ENCODE measurements around the gene FBP1. TPM values are rescaled to one million over a fixed set of nuclear protein-coding genes. Genes with fewer than 3 reads are reported as not detected.

The FBP1 gene
- total RNA-seq, 1 experiment from 2014 or later = 2.3 TPM

DNA sequence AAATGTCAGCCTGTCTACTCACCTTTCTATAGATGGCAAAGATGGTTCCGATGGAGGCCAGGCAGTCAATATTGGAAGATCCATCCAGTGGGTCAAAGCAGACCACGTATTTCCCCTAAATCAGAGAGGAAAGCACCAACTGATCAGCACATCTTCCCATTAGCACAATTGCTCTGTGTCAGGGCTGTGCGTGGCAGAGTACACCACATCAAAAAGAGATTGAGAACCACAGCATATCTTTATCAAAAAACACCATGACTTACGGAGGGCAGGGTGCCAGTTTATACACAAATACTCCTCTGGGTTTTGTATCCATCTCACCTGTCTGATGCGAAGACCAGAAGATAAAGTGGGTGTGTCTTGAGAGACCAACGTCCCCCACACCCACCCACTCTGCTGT, 54.8 kb downstream of the FBP1 start:
- Mint-ChIP-seq H3K27me3 (ENCODE audit: insufficient read depth, unreplicated experiment) (no peaks in the 10 kb centered on the region), H3K4me1 (ENCODE audit: low read depth, unreplicated experiment) (peaks cover 6% of the 10 kb centered on the region), H3K27ac (ENCODE audit: unreplicated experiment) (no peak overlapping the region), H3K9me3 (ENCODE audit: unreplicated experiment) (no peaks in the 10 kb centered on the region), H3K36me3 (ENCODE audit: insufficient read depth, unreplicated experiment) (no peaks in the 10 kb centered on the region), H3K4me3 (ENCODE audit: unreplicated experiment) (no peak overlapping the region)
- POLR2A ChIA-PET = no interaction called here
- BruUV-seq (replicated peaks) = no TSS peak
- no peaks in the 10 kb centered on the region for H3K27me3 ChIP-seq (replicated peaks; ENCODE audit: control insufficient read depth, insufficient read depth, low read length)
- no peaks in the 10 kb centered on the region for H3K36me3 ChIP-seq (ENCODE audit: control insufficient read depth, insufficient read depth, low read length)
- CTCF ChIA-PET = no interaction called here
- TF ChIP-seq, protein P1, sequence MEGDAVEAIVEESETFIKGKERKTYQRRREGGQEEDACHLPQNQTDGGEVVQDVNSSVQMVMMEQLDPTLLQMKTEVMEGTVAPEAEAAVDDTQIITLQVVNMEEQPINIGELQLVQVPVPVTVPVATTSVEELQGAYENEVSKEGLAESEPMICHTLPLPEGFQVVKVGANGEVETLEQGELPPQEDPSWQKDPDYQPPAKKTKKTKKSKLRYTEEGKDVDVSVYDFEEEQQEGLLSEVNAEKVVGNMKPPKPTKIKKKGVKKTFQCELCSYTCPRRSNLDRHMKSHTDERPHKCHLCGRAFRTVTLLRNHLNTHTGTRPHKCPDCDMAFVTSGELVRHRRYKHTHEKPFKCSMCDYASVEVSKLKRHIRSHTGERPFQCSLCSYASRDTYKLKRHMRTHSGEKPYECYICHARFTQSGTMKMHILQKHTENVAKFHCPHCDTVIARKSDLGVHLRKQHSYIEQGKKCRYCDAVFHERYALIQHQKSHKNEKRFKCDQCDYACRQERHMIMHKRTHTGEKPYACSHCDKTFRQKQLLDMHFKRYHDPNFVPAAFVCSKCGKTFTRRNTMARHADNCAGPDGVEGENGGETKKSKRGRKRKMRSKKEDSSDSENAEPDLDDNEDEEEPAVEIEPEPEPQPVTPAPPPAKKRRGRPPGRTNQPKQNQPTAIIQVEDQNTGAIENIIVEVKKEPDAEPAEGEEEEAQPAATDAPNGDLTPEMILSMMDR (IDR thresholded peaks at IDR 0.05; ENCODE audit: insufficient read depth in 1 of 2, low read depth in 1 of 2, low read length in 1 of 2, severe bottlenecking in 1 of 2, unreplicated experiment in 1 of 2) = no peak
- intact Hi-C loops (cut with micrococcal nuclease; ENCODE audit: unreplicated experiment) = no loop called here
- no peaks in the 10 kb centered on the region for H3K9me3 ChIP-seq
- no peak overlapping the region for H3K4me3 ChIP-seq (ENCODE audit: low read depth, low read length)
- no peaks in the 10 kb centered on the region for H3K4me1 ChIP-seq
- DNase-seq = no peak

DNA sequence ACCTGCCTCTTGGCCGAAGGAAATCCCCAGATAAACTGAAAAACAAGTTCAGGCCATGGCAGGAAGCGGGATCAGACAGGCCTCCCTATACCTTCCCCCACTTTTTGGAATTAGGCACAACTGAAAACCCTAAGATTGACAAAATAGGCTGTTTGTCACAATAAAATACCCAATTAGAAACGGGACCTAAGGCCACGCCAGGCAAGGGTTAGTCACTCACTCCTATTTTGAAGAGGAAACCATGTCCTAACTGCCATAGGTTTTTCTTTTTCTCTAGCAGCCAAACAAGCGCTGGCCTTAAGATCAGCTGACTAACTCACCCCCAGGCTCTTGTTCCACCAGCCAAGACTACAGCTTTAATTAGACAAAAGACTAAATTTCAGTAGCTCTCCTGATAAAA, 57.6 kb downstream of the FBP1 start:
- no peak overlapping the region for H3K27ac Mint-ChIP-seq (ENCODE audit: unreplicated experiment)
- ChIA-PET CTCF (no interaction called here), POLR2A (no interaction called here)
- H3K27me3 ChIP-seq (replicated peaks; ENCODE audit: control insufficient read depth, insufficient read depth, low read length) = no peaks in the 10 kb centered on the region
- no peak overlapping the region for H3K4me3 Mint-ChIP-seq (ENCODE audit: unreplicated experiment)
- no peak overlapping the region for H3K4me3 ChIP-seq (ENCODE audit: low read depth, low read length)
- H3K36me3 ChIP-seq (ENCODE audit: control insufficient read depth, insufficient read depth, low read length) = no peaks in the 10 kb centered on the region
- H3K4me1 ChIP-seq = no peaks in the 10 kb centered on the region
- H3K4me1 Mint-ChIP-seq (ENCODE audit: low read depth, unreplicated experiment) = peaks cover 12% of the 10 kb centered on the region
- TF ChIP-seq, protein P1 (IDR thresholded peaks at IDR 0.05; ENCODE audit: insufficient read depth in 1 of 2, low read depth in 1 of 2, low read length in 1 of 2, severe bottlenecking in 1 of 2, unreplicated experiment in 1 of 2) = no peak
- BruUV-seq (replicated peaks) = no TSS peak
- DNase-seq = no peak
- no peaks in the 10 kb centered on the region for H3K9me3 ChIP-seq
- no peaks in the 10 kb centered on the region for H3K36me3 Mint-ChIP-seq (ENCODE audit: insufficient read depth, unreplicated experiment)
- no peaks in the 10 kb centered on the region for H3K27me3 Mint-ChIP-seq (ENCODE audit: insufficient read depth, unreplicated experiment)
- no peaks in the 10 kb centered on the region for H3K9me3 Mint-ChIP-seq (ENCODE audit: unreplicated experiment)
- intact Hi-C loops (cut with micrococcal nuclease; ENCODE audit: unreplicated experiment) = no loop called here

- POLR2A ChIA-PET = no interaction called here
- peaks cover 6% of the 10 kb centered on the region for H3K27me3 Mint-ChIP-seq (ENCODE audit: insufficient read depth, unreplicated experiment)
- TF ChIP-seq, protein P1 (IDR thresholded peaks at IDR 0.05; ENCODE audit: insufficient read depth in 1 of 2, low read depth in 1 of 2, low read length in 1 of 2, severe bottlenecking in 1 of 2, unreplicated experiment in 1 of 2) = no peak
- intact Hi-C loops (cut with micrococcal nuclease; ENCODE audit: unreplicated experiment) = no loop called here
- Histone ChIP-seq H3K4me3 (ENCODE audit: low read depth, low read length) (no peak overlapping the region), H3K4me1 (no peaks in the 10 kb centered on the region), H3K27me3 (replicated peaks; ENCODE audit: control insufficient read depth, insufficient read depth, low read length) (no peaks in the 10 kb centered on the region), H3K9me3 (no peaks in the 10 kb centered on the region), H3K36me3 (ENCODE audit: control insufficient read depth, insufficient read depth, low read length) (no peaks in the 10 kb centered on the region)
- no peak overlapping the region for H3K4me3 Mint-ChIP-seq (ENCODE audit: unreplicated experiment)
- H3K36me3 Mint-ChIP-seq (ENCODE audit: insufficient read depth, unreplicated experiment) = peaks cover 4% of the 10 kb centered on the region
- no peak for DNase-seq
- no peak overlapping the region for H3K27ac Mint-ChIP-seq (ENCODE audit: unreplicated experiment)
- H3K4me1 Mint-ChIP-seq (ENCODE audit: low read depth, unreplicated experiment) = peaks cover 7% of the 10 kb centered on the region
- BruUV-seq (replicated peaks) = no TSS peak
- CTCF ChIA-PET = no interaction called here
- H3K9me3 Mint-ChIP-seq (ENCODE audit: unreplicated experiment) = no peaks in the 10 kb centered on the region
These were observed 61.7 kb downstream of the FBP1 start for GRCh38 chr9:94577571-94577970.
